ENCODE measurements around the gene TLCD2. TPM values are rescaled to one million over a fixed set of nuclear protein-coding genes. Genes with fewer than 3 reads are reported as not detected.

TLCD2 gene
- total and polyA plus RNA-seq, 9 of the 15 experiments (the other 6 are each of a cell fraction or from before 2014, with no cell fraction given) = 0.10 to 0.89 (median 0.58) TPM

GRCh38 chr17:1714427-1714979 is 4.3 kb upstream of the TLCD2 start (continued):
- peak; percentile 96 for TF ChIP-seq PRDM10 (IDR thresholded peaks at IDR 0.05; ENCODE audit: partially characterized antibody)
- TF ChIP-seq MAFF (IDR thresholded peaks at IDR 0.05; ENCODE audit: low read length) = peak; percentile 27; the same call in 1 of the 2 replicates
- TF ChIP-seq FOXK2 (conservative IDR thresholded peaks at IDR 0.05 in 1 of 2, IDR thresholded peaks at IDR 0.05 in 1 of 2; ENCODE audit: low read depth in 2 of 2) = peak in 1 of 2 experiments; percentile 33; a peak in 2 of 4 replicates
- peak; percentile 89 for TF ChIP-seq C11orf30 (IDR thresholded peaks at IDR 0.05; ENCODE audit: low read depth)
- TF ChIP-seq NFIX (CRISPR knock-in tag; IDR thresholded peaks at IDR 0.05; ENCODE audit: low read depth) = no peak
- peak in 1 of 2 experiments; percentile 70; a peak in 1 of 4 replicates for TF ChIP-seq SIN3A (IDR thresholded peaks at IDR 0.05; ENCODE audit: borderline replicate concordance in 2 of 2, control insufficient read depth in 1 of 2, low read depth in 2 of 2, low read length in 2 of 2)
